Adipose tissue (tissue), 3 donors: ENCODE measurements around the gene CP. TPM values are rescaled to one million over a fixed set of nuclear protein-coding genes. Genes with fewer than 3 reads are reported as not detected.
"Not testable (repeated sequence)": the region's sequence is repeated elsewhere in the genome, so short reads cannot be mapped to it uniquely, and the experiment has no call there.

Experiments used
- H3K27ac ChIP-seq: one replicate; pipeline ENCODE4 v1.5.1; 2013; ENCODE audit warnings: low read depth, low read length
- WGBS, 3 donors: extraction: QIAGEN DNeasy Blood & Tissue Kit; methylation state at CpG; one replicate each; pipeline ENCODE4 v1.1.7; 2013; 5-methylcytosine and 5-hydroxymethylcytosine counted together
- polyA plus RNA-seq, 3 donors: library from polyadenylated mRNA; stranded (reverse); fragments of 200-250 nt; gene quantifications; one replicate each; pipeline ENCODE4 v1.2.3, GENCODE V29; 2013
- donor health status: healthy with polysubstance abuse.
- donor health status: Bipolar disorder and iron deficiency.
- donor health status: healthy.

Gene CP
- polyA plus RNA-seq = 10 to 100 TPM in 1 of 3 donors, 1 to 10 TPM in 2; 2.5 to 11.6 (median 5.2) TPM

GRCh38 chr3:149221783-149222517 lies at the start of gene CP:
TSS of gene CP (minus strand) at chr3:149221829. CDS start at chr3:149221792, 37 bp downstream.
- WGBS, 3 donors = 25 to 63% (median 45%) methylated on average over 3 of the region's 3 CpGs
- no peak within 1 kb of the TSS for H3K27ac ChIP-seq

- no peak overlapping the region for H3K27ac ChIP-seq
- WGBS, 3 donors = 43 to 60% (median 52%) methylated on average over 2 of the region's 2 CpGs
These were observed 48.6 kb upstream of the CP start for GRCh38 chr3:149270180-149270579.

GRCh38 chr3:149269687-149270086 lies 48.1 kb upstream of the CP start:
- no peak overlapping the region for H3K27ac ChIP-seq
- WGBS, 3 donors = 56 to 98% (median 97%) methylated on average over 7 of the region's 7 CpGs

- 92 to 96% (median 95%) methylated on average over 6 of the region's 6 CpGs for WGBS, 3 donors
These were observed 45.9 kb upstream of the CP start for GRCh38 chr3:149267565-149267964.

GRCh38 chr3:149266736-149267135 lies 45.1 kb upstream of the CP start:
- H3K27ac ChIP-seq = no peak overlapping the region

More at GRCh38 chr3:149267565-149267964, 45.9 kb upstream of the CP start:
- H3K27ac ChIP-seq = no peak overlapping the region

- 77 to 88% (median 81%) methylated on average over 1 of the region's 1 CpG for WGBS, 3 donors
- H3K27ac ChIP-seq = no peak overlapping the region
These were observed 42.2 kb upstream of the CP start for GRCh38 chr3:149263856-149264255.

GRCh38 chr3:149258714-149259113 lies 37.1 kb upstream of the CP start:
- H3K27ac ChIP-seq = no peak overlapping the region
- WGBS, 3 donors = 90 to 98% (median 97%) methylated on average over 4 of the region's 4 CpGs

- no peak overlapping the region for H3K27ac ChIP-seq
- WGBS, 3 donors = 51 to 75% (median 51%) methylated on average over 3 of the region's 3 CpGs
These were observed 36.7 kb upstream of the CP start for GRCh38 chr3:149258298-149258697.

- 53 to 90% (median 80%) methylated on average over 2 of the region's 2 CpGs for WGBS, 3 donors
These were observed 30.6 kb upstream of the CP start for GRCh38 chr3:149252272-149252671.

GRCh38 chr3:149251186-149251585 lies 29.6 kb upstream of the CP start:
- no peak overlapping the region for H3K27ac ChIP-seq
- 91 to 97% (median 95%) methylated on average over 3 of the region's 3 CpGs for WGBS, 3 donors

More at GRCh38 chr3:149252272-149252671, 30.6 kb upstream of the CP start:
- H3K27ac ChIP-seq = no peak overlapping the region

GRCh38 chr3:149247929-149248691 lies 26.5 kb upstream of the CP start:
- WGBS, 3 donors = 52 to 68% (median 62%) methylated on average over 5 of the region's 5 CpGs
- no peak overlapping the region for H3K27ac ChIP-seq

- no peak overlapping the region for H3K27ac ChIP-seq
These were observed 25.5 kb upstream of the CP start for GRCh38 chr3:149247008-149247710.

GRCh38 chr3:149245738-149246451 lies 24.3 kb upstream of the CP start:
- WGBS, 3 donors = 65 to 66% (median 65%) methylated on average over 3 of the region's 3 CpGs

More at GRCh38 chr3:149247008-149247710, 25.5 kb upstream of the CP start:
- 65 to 76% (median 67%) methylated on average over 6 of the region's 6 CpGs for WGBS, 3 donors

GRCh38 chr3:149243540-149243939 lies 21.9 kb upstream of the CP start:
- H3K27ac ChIP-seq = no peak overlapping the region

More at GRCh38 chr3:149245738-149246451, 24.3 kb upstream of the CP start:
- no peak overlapping the region for H3K27ac ChIP-seq

GRCh38 chr3:149239357-149239936 lies 17.8 kb upstream of the CP start:
- 84 to 97% (median 94%) methylated on average over 1 of the region's 1 CpG for WGBS, 3 donors
- H3K27ac ChIP-seq = no peak overlapping the region

- H3K27ac ChIP-seq = not testable (repeated sequence)
- 53 to 97% (median 95%) methylated on average over 2 of the region's 2 CpGs for WGBS, 3 donors
These were observed 16.6 kb upstream of the CP start for GRCh38 chr3:149238268-149238667.

GRCh38 chr3:149235599-149236424 lies 14.2 kb upstream of the CP start:
- no peak overlapping the region for H3K27ac ChIP-seq
- WGBS, 3 donors = 69 to 92% (median 91%) methylated on average over 4 of the region's 4 CpGs
